ENCODE data around the gene MKKS. TPM values are rescaled to one million over a fixed set of nuclear protein-coding genes. Genes with fewer than 3 reads are reported as not detected.
"Not testable (repeated sequence)": the region's sequence is repeated elsewhere in the genome, so short reads cannot be mapped to it uniquely, and the experiment has no call there.

Gene MKKS
- total RNA-seq, 4 donors from 2014 or later: 12.4 to 27.5 (median 19.9) TPM

DNA sequence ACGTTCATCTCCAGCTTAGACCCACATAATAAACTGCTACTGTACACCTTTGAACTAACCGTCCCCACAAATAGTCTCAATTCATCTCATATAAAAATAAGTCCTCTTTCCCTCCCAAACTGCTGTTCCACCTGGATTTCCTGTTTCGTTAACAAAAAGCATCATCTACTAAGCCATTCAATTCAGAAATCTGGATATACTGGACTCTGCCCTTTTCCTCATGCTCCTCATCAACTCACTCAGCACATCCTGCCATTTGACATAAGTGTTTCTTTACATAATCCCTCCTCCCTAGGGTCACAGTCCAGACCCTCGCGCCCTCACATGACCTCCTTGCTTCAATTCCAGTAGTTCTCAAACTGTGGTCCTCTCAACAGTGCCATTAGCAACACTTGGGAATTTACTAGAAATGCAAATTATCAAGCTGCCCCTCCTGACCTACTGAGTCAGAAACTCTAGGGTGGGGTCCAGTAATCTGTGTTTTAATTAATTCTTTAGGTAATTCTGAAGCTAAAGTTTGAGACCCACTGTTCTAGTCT, 4.5 kb downstream of the MKKS start:
- no peak for TF ChIP-seq POLR2A (IDR thresholded peaks at IDR 0.05)
- TF ChIP-seq, protein P1, sequence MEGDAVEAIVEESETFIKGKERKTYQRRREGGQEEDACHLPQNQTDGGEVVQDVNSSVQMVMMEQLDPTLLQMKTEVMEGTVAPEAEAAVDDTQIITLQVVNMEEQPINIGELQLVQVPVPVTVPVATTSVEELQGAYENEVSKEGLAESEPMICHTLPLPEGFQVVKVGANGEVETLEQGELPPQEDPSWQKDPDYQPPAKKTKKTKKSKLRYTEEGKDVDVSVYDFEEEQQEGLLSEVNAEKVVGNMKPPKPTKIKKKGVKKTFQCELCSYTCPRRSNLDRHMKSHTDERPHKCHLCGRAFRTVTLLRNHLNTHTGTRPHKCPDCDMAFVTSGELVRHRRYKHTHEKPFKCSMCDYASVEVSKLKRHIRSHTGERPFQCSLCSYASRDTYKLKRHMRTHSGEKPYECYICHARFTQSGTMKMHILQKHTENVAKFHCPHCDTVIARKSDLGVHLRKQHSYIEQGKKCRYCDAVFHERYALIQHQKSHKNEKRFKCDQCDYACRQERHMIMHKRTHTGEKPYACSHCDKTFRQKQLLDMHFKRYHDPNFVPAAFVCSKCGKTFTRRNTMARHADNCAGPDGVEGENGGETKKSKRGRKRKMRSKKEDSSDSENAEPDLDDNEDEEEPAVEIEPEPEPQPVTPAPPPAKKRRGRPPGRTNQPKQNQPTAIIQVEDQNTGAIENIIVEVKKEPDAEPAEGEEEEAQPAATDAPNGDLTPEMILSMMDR (IDR thresholded peaks at IDR 0.05): no peak
- Histone ChIP-seq H3K27ac (peak overlapping the region in 2 of 4 donors; percentile 16 to 33), H3K27me3 (no peaks in the 10 kb centered on the region), H3K36me3 (no peaks in the 10 kb centered on the region), H3K4me1 (peaks cover 0 to 21% (median 0%) of the 10 kb centered on the region in 4 donors), H3K4me3 (no peak overlapping the region), H3K9me3 (no peaks in the 10 kb centered on the region)
- peak in 1 of 3 donors; percentile 62 for DNase-seq

GRCh38 chr20:10428008-10428407, 6.0 kb downstream of the MKKS start:
- no peak for DNase-seq
- Histone ChIP-seq H3K4me1 (peaks cover 0 to 19% (median 0%) of the 10 kb centered on the region in 4 donors), H3K27me3 (no peaks in the 10 kb centered on the region), H3K9me3 (no peaks in the 10 kb centered on the region), H3K4me3 (no peak overlapping the region), H3K36me3 (peaks cover 0 to 4% (median 0%) of the 10 kb centered on the region in 3 donors), H3K27ac (no peak overlapping the region)
- TF ChIP-seq, protein P1 (IDR thresholded peaks at IDR 0.05): no peak
- TF ChIP-seq POLR2A (IDR thresholded peaks at IDR 0.05): no peak

GRCh38 chr20:10427060-10427692, 6.8 kb downstream of the MKKS start:
- no peak overlapping the region for H3K27ac ChIP-seq
- H3K4me1 ChIP-seq: peaks cover 0 to 10% (median 0%) of the 10 kb centered on the region in 4 donors
- peaks cover 0 to 4% (median 0%) of the 10 kb centered on the region in 3 donors for H3K36me3 ChIP-seq
- DNase-seq: peak in 2 of 3 donors; percentile 46 to 82
- TF ChIP-seq, protein P1 (IDR thresholded peaks at IDR 0.05): peak; percentile 31 to 78 (median 68)
- no peak for TF ChIP-seq POLR2A (IDR thresholded peaks at IDR 0.05)
- no peaks in the 10 kb centered on the region for H3K9me3 ChIP-seq
- H3K27me3 ChIP-seq: no peaks in the 10 kb centered on the region
- H3K4me3 ChIP-seq: no peak overlapping the region

DNA sequence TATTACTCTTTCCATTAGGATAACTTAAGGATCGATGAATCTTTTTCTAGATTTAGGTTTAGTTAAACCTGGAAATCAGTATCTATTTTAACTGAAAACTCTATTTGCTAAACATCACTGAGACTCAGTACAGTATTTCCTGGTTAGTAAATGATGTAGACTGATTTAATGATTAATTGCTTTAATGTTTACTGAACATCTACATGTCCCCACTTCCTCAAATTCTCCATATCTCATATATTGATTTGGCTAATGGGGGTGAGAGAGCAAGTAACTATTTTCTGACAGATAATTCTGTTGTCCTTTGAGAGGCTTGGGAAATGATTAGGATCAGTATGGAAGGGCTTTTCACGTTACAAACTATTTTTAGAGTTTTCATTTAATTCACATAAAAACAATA, 10.3 kb downstream of the MKKS start:
- Histone ChIP-seq H3K27me3 (no peaks in the 10 kb centered on the region), H3K36me3 (peaks cover 0 to 15% (median 0%) of the 10 kb centered on the region in 3 donors), H3K4me1 (no peaks in the 10 kb centered on the region), H3K27ac (no peak overlapping the region), H3K9me3 (no peaks in the 10 kb centered on the region), H3K4me3 (no peak overlapping the region)
- TF ChIP-seq POLR2A (IDR thresholded peaks at IDR 0.05): no peak
- TF ChIP-seq, protein P1 (IDR thresholded peaks at IDR 0.05): no peak
- no peak for DNase-seq

- Histone ChIP-seq H3K36me3 (peaks cover 0 to 18% (median 0%) of the 10 kb centered on the region in 3 donors), H3K27me3 (no peaks in the 10 kb centered on the region), H3K4me3 (no peak overlapping the region), H3K27ac (no peak overlapping the region), H3K9me3 (no peaks in the 10 kb centered on the region), H3K4me1 (peaks cover 0 to 9% (median 0%) of the 10 kb centered on the region in 4 donors)
- no peak for DNase-seq
- TF ChIP-seq POLR2A (IDR thresholded peaks at IDR 0.05): no peak
- TF ChIP-seq, protein P1 (IDR thresholded peaks at IDR 0.05): no peak
Observed at GRCh38 chr20:10419550-10420133, 14.4 kb downstream of the MKKS start.

- not testable (repeated sequence) for H3K27me3 ChIP-seq, H3K4me3 ChIP-seq, H3K4me1 ChIP-seq, H3K27ac ChIP-seq, DNase-seq, H3K9me3 ChIP-seq
- H3K36me3 ChIP-seq: peaks cover 0 to 30% (median 0%) of the 10 kb centered on the region in 3 donors
Observed at GRCh38 chr20:10417218-10417617, 16.8 kb downstream of the MKKS start.

All from Peyer's patch (tissue), 4 donors.